Measurements from ENCODE around the gene NCDN.

DNA sequence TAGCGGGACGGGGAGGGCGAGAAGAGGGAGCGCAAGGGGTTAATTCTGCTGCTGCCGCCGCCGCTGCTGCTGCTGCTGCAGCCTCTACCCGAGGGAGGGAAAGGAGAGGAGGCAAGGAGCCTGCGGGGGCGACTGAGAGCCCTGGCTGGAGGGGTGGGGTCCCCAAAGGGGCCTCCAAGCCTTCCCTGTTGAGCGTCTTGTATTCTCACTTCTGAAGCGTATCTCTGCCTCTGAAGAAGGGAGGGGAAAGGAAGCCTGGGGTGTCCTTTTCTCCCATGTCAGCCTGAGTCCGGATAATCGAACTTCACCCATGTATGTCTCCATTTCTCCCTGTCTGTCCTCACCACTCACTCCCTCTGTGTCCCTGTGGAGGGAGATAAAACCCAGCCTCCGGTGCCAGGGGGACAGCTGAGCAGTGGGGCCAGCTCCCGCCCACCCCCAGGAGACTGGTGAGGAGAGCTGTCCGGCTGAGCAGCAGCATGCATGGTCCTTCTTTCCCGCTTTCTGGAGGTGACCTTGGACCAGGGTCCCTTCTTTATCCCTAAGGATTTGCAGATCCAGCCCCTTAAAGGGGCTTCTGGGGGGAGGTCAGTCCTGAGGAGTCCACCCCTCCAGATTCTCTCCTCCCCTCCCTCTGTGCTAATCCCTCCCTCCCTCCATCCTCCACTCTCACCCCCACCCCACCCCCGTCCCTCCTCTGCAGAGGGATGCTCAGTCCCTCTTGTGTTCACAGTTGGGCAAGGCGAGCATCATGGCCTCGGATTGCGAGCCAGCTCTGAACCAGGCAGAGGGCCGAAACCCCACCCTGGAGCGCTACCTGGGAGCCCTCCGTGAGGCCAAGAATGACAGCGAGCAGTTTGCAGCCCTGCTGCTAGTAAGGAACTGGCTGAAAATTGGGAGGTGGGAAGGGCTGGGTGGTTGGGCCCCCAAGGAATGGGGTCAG lies 1.0 kb downstream of the NCDN start:
- TF ChIP-seq, protein P1, sequence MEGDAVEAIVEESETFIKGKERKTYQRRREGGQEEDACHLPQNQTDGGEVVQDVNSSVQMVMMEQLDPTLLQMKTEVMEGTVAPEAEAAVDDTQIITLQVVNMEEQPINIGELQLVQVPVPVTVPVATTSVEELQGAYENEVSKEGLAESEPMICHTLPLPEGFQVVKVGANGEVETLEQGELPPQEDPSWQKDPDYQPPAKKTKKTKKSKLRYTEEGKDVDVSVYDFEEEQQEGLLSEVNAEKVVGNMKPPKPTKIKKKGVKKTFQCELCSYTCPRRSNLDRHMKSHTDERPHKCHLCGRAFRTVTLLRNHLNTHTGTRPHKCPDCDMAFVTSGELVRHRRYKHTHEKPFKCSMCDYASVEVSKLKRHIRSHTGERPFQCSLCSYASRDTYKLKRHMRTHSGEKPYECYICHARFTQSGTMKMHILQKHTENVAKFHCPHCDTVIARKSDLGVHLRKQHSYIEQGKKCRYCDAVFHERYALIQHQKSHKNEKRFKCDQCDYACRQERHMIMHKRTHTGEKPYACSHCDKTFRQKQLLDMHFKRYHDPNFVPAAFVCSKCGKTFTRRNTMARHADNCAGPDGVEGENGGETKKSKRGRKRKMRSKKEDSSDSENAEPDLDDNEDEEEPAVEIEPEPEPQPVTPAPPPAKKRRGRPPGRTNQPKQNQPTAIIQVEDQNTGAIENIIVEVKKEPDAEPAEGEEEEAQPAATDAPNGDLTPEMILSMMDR (conservative IDR thresholded peaks at IDR 0.05 in 1 of 2, IDR thresholded peaks at IDR 0.05 in 1 of 2; ENCODE audit: low read depth in 1 of 2, low read length in 2 of 2) = no peak
- TF ChIP-seq EZH2 (IDR thresholded peaks at IDR 0.05; ENCODE audit: low read length, missing control alignments) = no peak

All from fibroblast of lung (primary cell).